Thyroid gland (tissue), 4 donors: ENCODE measurements around the gene ACTL6B.

Experiments used
- CTCF ChIP-seq, 6 experiments: fragments of 200-600 bp in 3 of 6; fragments of 450-650 bp in 3 of 6; sonication (generic) in 3 of 6; IDR thresholded peaks; one replicate each; pipeline ENCODE4 v1.5.1; 2016 to 2019; ENCODE audit warnings: antibody characterized with exemption in 6 of 6, mild to moderate bottlenecking in 2 of 6, inconsistent platforms in 1 of 6, moderate library complexity in 1 of 6
- POLR2A ChIP-seq, 2 donors: fragments of 450-650 bp; IDR thresholded peaks; one replicate each; pipeline ENCODE4 v1.6.1; 2017; ENCODE audit warnings: antibody characterized with exemption in 2 of 2, mild to moderate bottlenecking in 2 of 2, moderate library complexity in 1 of 2

GRCh38 chr7:100692578-100692961, 36.3 kb upstream of the ACTL6B start:
- TF ChIP-seq CTCF (IDR thresholded peaks at IDR 0.05) (no peak), POLR2A (IDR thresholded peaks at IDR 0.05) (no peak)
